B cell (primary cell): Measurements from ENCODE around the gene TANC1. TPM values are rescaled to one million over a fixed set of nuclear protein-coding genes. Genes with fewer than 3 reads are reported as not detected.

Experiments used
- ATAC-seq: fragments of 200-7000 bp; cut with Tn5 transposase; one replicate; pipeline ENCODE4 v1.10.0; 2021; ENCODE audit warnings: low read depth, mild to moderate bottlenecking, moderate number of reproducible peaks, moderate library complexity
- CTCF ChIA-PET: fragments of 350-600 bp; sonication (Branson Sonifier 250); formaldehyde crosslinking; loops from one replicate; lab custom pipeline; 2021; ENCODE audit warnings: antibody characterized with exemption, inconsistent platforms; lab: Charles Lee
- POLR2A ChIA-PET: fragments of 350-600 bp; sonication (Branson Sonifier 250); formaldehyde crosslinking; loops from one replicate; lab custom pipeline; 2021; ENCODE audit warnings: antibody characterized with exemption; lab: Charles Lee
- DNase-seq: peaks from one replicate; pipeline ENCODE4 v3.0.0; 2013
- H2AFZ ChIP-seq: 2 replicates; pipeline ENCODE4 v1.6.1; 2012; ENCODE audit warnings: mild to moderate bottlenecking, low read depth, low read length; ENCODE audit not compliant: insufficient read depth, poor library complexity, severe bottlenecking
- H3K27ac ChIP-seq, 2 donors: 1 replicate in 1 of 2; 2 replicates in 1 of 2; pipeline ENCODE4 v1.5.1; 2012 to 2013; ENCODE audit warnings: low read length in 2 of 2, mild to moderate bottlenecking in 2 of 2, moderate library complexity in 1 of 2
- H3K27me3 ChIP-seq, 4 experiments: fragments of 200-600 bp in 1 of 4; sonication (generic) in 1 of 4; replicated peaks in 1 of 4; 1 replicate in 2 of 4; 2 replicates in 2 of 4; pipeline versions ENCODE4 v1.6.1 to v1.7.0; 2013 to 2016; ENCODE audit warnings: low read length in 3 of 4, mild to moderate bottlenecking in 2 of 4, mixed read lengths in 1 of 4, moderate library complexity in 1 of 4; ENCODE audit not compliant: insufficient read depth in 4 of 4, control insufficient read depth in 3 of 4; ENCODE audit errors: control extremely low read depth in 1 of 4
- H3K36me3 ChIP-seq, 2 experiments: replicated peaks in 1 of 2; 1 replicate in 1 of 2; 2 replicates in 1 of 2; pipeline versions ENCODE4 v1.6.1 to v1.7.1; 2013; ENCODE audit warnings: low read length in 1 of 2; ENCODE audit not compliant: insufficient read depth in 2 of 2, control insufficient read depth in 1 of 2; ENCODE audit errors: control extremely low read depth in 1 of 2, extremely low read depth in 1 of 2
- H3K4me1 ChIP-seq, 2 donors: fragments of 200-600 bp in 1 of 2; sonication (generic) in 1 of 2; 1 replicate in 1 of 2; 2 replicates in 1 of 2; pipeline versions ENCODE4 v1.5.1 to v1.6.1; 2013 to 2017; ENCODE audit warnings: low read length in 2 of 2; ENCODE audit not compliant: control insufficient read depth in 2 of 2, insufficient read depth in 2 of 2
- H3K4me2 ChIP-seq: replicated peaks from 2 replicates; pipeline ENCODE3; 2012; ENCODE audit warnings: mild to moderate bottlenecking, low read depth, low read length; ENCODE audit not compliant: poor library complexity, severe bottlenecking
- H3K4me3 ChIP-seq, 5 experiments: fragments of 200-600 bp in 1 of 5; sonication (generic) in 1 of 5; 1 replicate in 3 of 5; 2 replicates in 2 of 5; pipeline versions ENCODE4 v1.5.1 to v1.7.0; 2011 to 2016; ENCODE audit warnings: low read length in 4 of 5, mild to moderate bottlenecking in 4 of 5, low read depth in 2 of 5, control low read depth in 1 of 5, moderate library complexity in 1 of 5; ENCODE audit not compliant: insufficient read depth in 1 of 5; ENCODE audit errors: control extremely low read depth in 1 of 5, extremely low read depth in 1 of 5
- H3K79me2 ChIP-seq: fragments of 200-600 bp; sonication (generic); one replicate; pipeline ENCODE4 v1.6.0; 2016; ENCODE audit warnings: low read length; ENCODE audit not compliant: control insufficient read depth, insufficient read depth
- H3K9ac ChIP-seq: fragments of 200-600 bp; sonication (generic); 2 replicates; pipeline ENCODE4 v1.6.1; 2017; ENCODE audit warnings: mild to moderate bottlenecking, low read length, moderate library complexity
- H3K9me3 ChIP-seq, 3 donors: one replicate each; pipeline versions ENCODE4 v1.6.1 to v1.7.1; 2013; ENCODE audit warnings: low read length in 2 of 3; ENCODE audit not compliant: control insufficient read depth in 2 of 3, insufficient read depth in 1 of 3; ENCODE audit errors: control extremely low read depth in 1 of 3
- H4K20me1 ChIP-seq: 2 replicates; pipeline ENCODE4 v1.6.0; 2012; ENCODE audit warnings: mild to moderate bottlenecking, low read length; ENCODE audit not compliant: insufficient read depth, control insufficient read depth, poor library complexity, severe bottlenecking
- H3K27ac Mint-ChIP-seq: one replicate; pipeline ENCODE4 v1.8.0; 2021; ENCODE audit warnings: mixed read lengths
- H3K27me3 Mint-ChIP-seq: one replicate; pipeline ENCODE4 v1.8.0; 2021; ENCODE audit warnings: mixed read lengths
- H3K4me1 Mint-ChIP-seq: one replicate; pipeline ENCODE4 v1.8.0; 2021; ENCODE audit warnings: mixed read lengths
- H3K4me3 Mint-ChIP-seq: one replicate; pipeline ENCODE4 v1.8.0; 2021; ENCODE audit warnings: mixed read lengths
- H3K9me3 Mint-ChIP-seq: one replicate; pipeline ENCODE4 v1.8.0; 2022; ENCODE audit warnings: mixed read lengths; ENCODE audit not compliant: insufficient read depth
- EZH2 ChIP-seq: IDR thresholded peaks from 2 replicates; pipeline ENCODE4 v1.6.1; 2012; ENCODE audit warnings: borderline replicate concordance, low read depth, mild to moderate bottlenecking, moderate library complexity, low read length; ENCODE audit not compliant: insufficient read depth, poor library complexity, severe bottlenecking
- WGBS: methylation state at CpG from one replicate; pipeline ENCODE4 v1.1.5; 2013; ENCODE audit warnings: missing lambda C conversion rate; ENCODE audit not compliant: insufficient coverage; 5-methylcytosine and 5-hydroxymethylcytosine counted together
- intact Hi-C: fragments of 100-400 bp; cut with micrococcal nuclease; formaldehyde crosslinking; loops from one replicate; pipeline ENCODE4 v1.10.0; 2022
- polyA plus RNA-seq: library from polyadenylated mRNA; depleted of rRNA; stranded (reverse); fragments of >200 nt; gene quantifications from 2 replicates; pipeline ENCODE4 v1.2.3, GENCODE V29; 2012
- total RNA-seq, 2 donors: library from RNA; stranded (reverse); fragments of 120-200 nt in 1 of 2; gene quantifications; 1 replicate in 1 of 2; 2 replicates in 1 of 2; pipeline versions ENCODE4 v1.2.3 to v1.2.4, GENCODE V29; 2013 to 2022
- TF ChIP-seq, protein P1 (sequence below): fragments of 200-600 bp; IDR thresholded peaks from one replicate; pipeline ENCODE4 v1.8.0; 2022; ENCODE audit warnings: antibody characterized with exemption, mild to moderate bottlenecking

The TANC1 gene
- total and polyA plus RNA-seq, 2 donors (not counting 1 experiment from before 2014, with no cell fraction given): 0.13 TPM; not detected in 1

DNA sequence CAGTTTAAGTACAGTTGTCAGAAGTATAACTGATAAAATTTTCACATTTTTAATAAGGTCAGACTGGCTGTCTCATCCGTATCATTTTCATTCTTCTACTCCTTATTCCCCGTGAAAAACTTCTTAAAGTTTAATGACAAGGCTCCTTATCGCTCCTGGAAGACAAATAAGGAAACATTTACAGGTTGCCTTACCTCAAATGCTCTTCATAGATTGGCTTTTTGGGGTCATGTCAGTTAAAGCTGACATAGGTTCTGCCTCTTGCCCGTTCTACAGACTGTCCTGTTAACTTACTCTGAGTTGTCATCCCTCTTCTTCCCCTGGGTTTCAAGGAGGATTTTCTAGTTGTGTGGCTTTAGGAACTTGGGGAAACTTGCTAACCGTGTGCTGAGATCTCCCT is 75.3 kb downstream of the TANC1 start:
- Mint-ChIP-seq H3K27ac (no peak overlapping the region), H3K9me3 (no peaks in the 10 kb centered on the region), H3K4me3 (no peak overlapping the region), H3K4me1 (no peaks in the 10 kb centered on the region), H3K27me3 (peaks cover 7% of the 10 kb centered on the region)
- no peaks in the 10 kb centered on the region for H4K20me1 ChIP-seq
- H3K9ac ChIP-seq: no peak overlapping the region
- ChIA-PET POLR2A (no interaction called here), CTCF (no interaction called here)
- no peaks in the 10 kb centered on the region for H3K36me3 ChIP-seq
- peaks cover 0 to 14% (median 0%) of the 10 kb centered on the region in 3 donors for H3K9me3 ChIP-seq
- H3K4me3 ChIP-seq: no peak overlapping the region
- no peak for TF ChIP-seq EZH2
- TF ChIP-seq, protein P1, sequence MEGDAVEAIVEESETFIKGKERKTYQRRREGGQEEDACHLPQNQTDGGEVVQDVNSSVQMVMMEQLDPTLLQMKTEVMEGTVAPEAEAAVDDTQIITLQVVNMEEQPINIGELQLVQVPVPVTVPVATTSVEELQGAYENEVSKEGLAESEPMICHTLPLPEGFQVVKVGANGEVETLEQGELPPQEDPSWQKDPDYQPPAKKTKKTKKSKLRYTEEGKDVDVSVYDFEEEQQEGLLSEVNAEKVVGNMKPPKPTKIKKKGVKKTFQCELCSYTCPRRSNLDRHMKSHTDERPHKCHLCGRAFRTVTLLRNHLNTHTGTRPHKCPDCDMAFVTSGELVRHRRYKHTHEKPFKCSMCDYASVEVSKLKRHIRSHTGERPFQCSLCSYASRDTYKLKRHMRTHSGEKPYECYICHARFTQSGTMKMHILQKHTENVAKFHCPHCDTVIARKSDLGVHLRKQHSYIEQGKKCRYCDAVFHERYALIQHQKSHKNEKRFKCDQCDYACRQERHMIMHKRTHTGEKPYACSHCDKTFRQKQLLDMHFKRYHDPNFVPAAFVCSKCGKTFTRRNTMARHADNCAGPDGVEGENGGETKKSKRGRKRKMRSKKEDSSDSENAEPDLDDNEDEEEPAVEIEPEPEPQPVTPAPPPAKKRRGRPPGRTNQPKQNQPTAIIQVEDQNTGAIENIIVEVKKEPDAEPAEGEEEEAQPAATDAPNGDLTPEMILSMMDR: no peak
- no peaks in the 10 kb centered on the region for H3K4me1 ChIP-seq
- intact Hi-C loops: no loop called here
- no peaks in the 10 kb centered on the region for H3K79me2 ChIP-seq
- ATAC-seq (no peak), DNase-seq (no peak)
- H3K4me2 ChIP-seq: no peak overlapping the region
- no peak overlapping the region for H2AFZ ChIP-seq
- 90% methylated on average over 2 of the region's 5 CpGs for WGBS
- no peaks in the 10 kb centered on the region for H3K27me3 ChIP-seq
- no peak overlapping the region for H3K27ac ChIP-seq

DNA sequence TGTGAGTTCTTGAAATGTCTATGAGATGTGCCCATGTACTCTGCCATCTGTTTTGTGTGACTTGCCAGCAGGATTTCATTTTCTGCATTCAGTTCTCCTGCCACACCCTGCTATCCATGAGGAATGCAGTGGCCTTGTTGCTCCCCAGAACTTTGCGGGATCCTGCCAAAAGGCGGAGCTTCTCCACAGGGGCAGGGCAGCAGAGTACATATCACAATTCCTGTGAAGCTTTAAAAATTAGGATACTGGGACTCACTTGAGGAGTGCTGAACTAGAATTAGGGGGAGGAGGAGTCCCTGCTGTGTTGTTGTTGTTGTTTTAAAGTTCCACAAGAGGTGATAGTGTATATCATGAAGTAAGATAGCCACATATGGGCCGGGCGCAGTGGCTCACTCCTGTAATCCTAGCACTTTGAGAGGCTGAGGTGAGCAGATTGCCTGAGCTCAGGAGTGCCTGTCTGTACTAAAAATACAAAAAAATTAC is 76.4 kb downstream of the TANC1 start:
- WGBS: 92% methylated on average over 4 of the region's 4 CpGs
- DNase-seq: no peak
- H3K4me1 ChIP-seq: no peaks in the 10 kb centered on the region
- H3K27ac Mint-ChIP-seq: no peak overlapping the region
- no peak overlapping the region for H3K4me3 Mint-ChIP-seq
- H4K20me1 ChIP-seq: no peaks in the 10 kb centered on the region
- TF ChIP-seq EZH2: no peak
- TF ChIP-seq, protein P1: no peak
- no peak overlapping the region for H3K27ac ChIP-seq
- CTCF ChIA-PET: no interaction called here
- peaks cover 0 to 14% (median 0%) of the 10 kb centered on the region in 3 donors for H3K9me3 ChIP-seq
- H3K9ac ChIP-seq: no peak overlapping the region
- no peaks in the 10 kb centered on the region for H3K27me3 ChIP-seq
- no peaks in the 10 kb centered on the region for H3K36me3 ChIP-seq
- no peaks in the 10 kb centered on the region for H3K4me1 Mint-ChIP-seq
- H3K27me3 Mint-ChIP-seq: peaks cover 16% of the 10 kb centered on the region
- H3K4me2 ChIP-seq: no peak overlapping the region
- H3K4me3 ChIP-seq: no peak overlapping the region
- ATAC-seq: no peak
- no peak overlapping the region for H2AFZ ChIP-seq
- POLR2A ChIA-PET: no interaction called here
- H3K9me3 Mint-ChIP-seq: no peaks in the 10 kb centered on the region
- intact Hi-C loops: no loop called here
- H3K79me2 ChIP-seq: no peaks in the 10 kb centered on the region
